ENCODE results near the gene COX20.

- no peak for TF ChIP-seq POLR2AphosphoS5 (IDR thresholded peaks at IDR 0.05; ENCODE audit: low read depth, low read length)
- TF ChIP-seq TAF1 (IDR thresholded peaks at IDR 0.05; ENCODE audit: borderline replicate concordance, low read depth, low read length): no peak
- TF ChIP-seq POLR2A (IDR thresholded peaks at IDR 0.05; ENCODE audit: low read depth, low read length): no peak
Observed at GRCh38 chr1:244854166-244854565, 18.7 kb downstream of the COX20 start.
